K562 (cell line): ENCODE data around the gene ZNF672. TPM values are rescaled to one million over a fixed set of nuclear protein-coding genes. Genes with fewer than 3 reads are reported as not detected.

Source experiments
- GTF2F1 ChIP-seq: IDR thresholded peaks from 2 replicates; pipeline ENCODE4 v1.6.1; 2011; ENCODE audit warnings: low read depth, low read length, improper control_type of control experiment
- HDAC8 ChIP-seq: fragments of 450-650 bp; IDR thresholded peaks from 2 replicates; pipeline ENCODE4 v1.6.1; 2016; ENCODE audit warnings: mild to moderate bottlenecking, missing genetic modification characterization, moderate library complexity, missing compliant biosample characterization
- L3MBTL2 ChIP-seq: fragments of 450-650 bp; IDR thresholded peaks from 2 replicates; pipeline ENCODE4 v1.6.1; 2016; ENCODE audit warnings: mild to moderate bottlenecking, moderate library complexity
- NRF1 ChIP-seq, 2 experiments: fragments of 450-650 bp; IDR thresholded peaks in 1 of 2; conservative IDR thresholded peaks in 1 of 2; 2 replicates each; pipeline ENCODE4 v1.6.1; 2014; ENCODE audit warnings: mild to moderate bottlenecking in 2 of 2
- POLR2G ChIP-seq: fragments of 200-400 bp; formaldehyde crosslinking; IDR thresholded peaks from 2 replicates; pipeline ENCODE4 v1.6.1; 2017; ENCODE audit warnings: low read depth, mild to moderate bottlenecking, antibody characterized with exemption, low read length, moderate library complexity
- RNF2 ChIP-seq: sonication (generic); IDR thresholded peaks from 2 replicates; pipeline ENCODE4 v1.6.1; 2016
- SLC30A9 ChIP-seq: fragments of 250-450 bp; sonication (Bioruptor Pico); IDR thresholded peaks from 2 replicates; pipeline ENCODE4 v1.8.0; 2022; ENCODE audit warnings: mild to moderate bottlenecking, moderate library complexity
- SRSF1 ChIP-seq: fragments of 200-400 bp; formaldehyde crosslinking; IDR thresholded peaks from 2 replicates; pipeline ENCODE4 v1.6.1; 2017; ENCODE audit warnings: mild to moderate bottlenecking, low read depth, low read length, moderate library complexity
- STAG1 ChIP-seq: sonication (generic); formaldehyde crosslinking; IDR thresholded peaks from 2 replicates; pipeline ENCODE4 v1.5.0; 2020; ENCODE audit warnings: missing genetic modification reagents, borderline replicate concordance
- ZNF639 ChIP-seq, 2 experiments: fragments of 200-800 bp in 1 of 2; sonication (Bioruptor generic) in 1 of 2; sonication (generic) in 1 of 2; formaldehyde crosslinking in 1 of 2; IDR thresholded peaks in 1 of 2; conservative IDR thresholded peaks in 1 of 2; 2 replicates each; pipeline versions ENCODE4 v1.5.0 to v1.6.1; 2016 to 2020; ENCODE audit warnings: missing compliant biosample characterization in 1 of 2, missing genetic modification characterization in 1 of 2, missing genetic modification reagents in 1 of 2
- polyA plus RNA-seq, 8 experiments: library from polyadenylated mRNA; depleted of rRNA in 4 of 8; stranded (reverse) in 5 of 8; unstranded in 3 of 8; fragments of >200 nt; fragmentation: Nextera tagmentation in 2 of 8; fragmentation: Illumina TruSeq in 1 of 8; extraction: Ambion mirVana in 2 of 8; extraction: Trizol in 1 of 8; gene quantifications; 2 replicates each; pipeline versions ENCODE4 v1.2.1 to v1.2.3, GENCODE V29; 2011 to 2014; ENCODE audit warnings: inconsistent platforms in 1 of 8, missing spikeins in 1 of 8
- total RNA-seq, 7 experiments: library from RNA; depleted of rRNA in 6 of 7; stranded (reverse); fragments of >200 nt in 6 of 7; fragmentation: Illumina TruSeq in 2 of 7; extraction: Trizol in 2 of 7; gene quantifications; 2 replicates each; pipeline versions ENCODE4 v1.2.1 to v1.2.3, GENCODE V29; 2011 to 2021; ENCODE audit warnings: low replicate concordance in 1 of 7
- TF ChIP-seq, protein P1 (sequence below): sonication (generic); formaldehyde crosslinking; IDR thresholded peaks from 2 replicates; pipeline ENCODE4 v1.8.1; 2023; ENCODE audit warnings: missing genetic modification reagents, mild to moderate bottlenecking, borderline replicate concordance
- TF ChIP-seq, protein P2 (sequence below), 2 experiments: IDR thresholded peaks; 2 replicates each; pipeline ENCODE4 v1.6.1; 2012; ENCODE audit warnings: improper control_type of control experiment in 2 of 2, low read depth in 2 of 2, low read length in 2 of 2, borderline replicate concordance in 1 of 2

The ZNF672 gene
- total and polyA plus RNA-seq, 9 of the 15 experiments (the other 6 are each of a cell fraction or from before 2014, with no cell fraction given): 1.9 to 57.9 (median 24.1) TPM

GRCh38 chr1:248873409-248873992 lies 35.5 kb downstream of the ZNF672 start (continued):
- TF ChIP-seq, protein P1, sequence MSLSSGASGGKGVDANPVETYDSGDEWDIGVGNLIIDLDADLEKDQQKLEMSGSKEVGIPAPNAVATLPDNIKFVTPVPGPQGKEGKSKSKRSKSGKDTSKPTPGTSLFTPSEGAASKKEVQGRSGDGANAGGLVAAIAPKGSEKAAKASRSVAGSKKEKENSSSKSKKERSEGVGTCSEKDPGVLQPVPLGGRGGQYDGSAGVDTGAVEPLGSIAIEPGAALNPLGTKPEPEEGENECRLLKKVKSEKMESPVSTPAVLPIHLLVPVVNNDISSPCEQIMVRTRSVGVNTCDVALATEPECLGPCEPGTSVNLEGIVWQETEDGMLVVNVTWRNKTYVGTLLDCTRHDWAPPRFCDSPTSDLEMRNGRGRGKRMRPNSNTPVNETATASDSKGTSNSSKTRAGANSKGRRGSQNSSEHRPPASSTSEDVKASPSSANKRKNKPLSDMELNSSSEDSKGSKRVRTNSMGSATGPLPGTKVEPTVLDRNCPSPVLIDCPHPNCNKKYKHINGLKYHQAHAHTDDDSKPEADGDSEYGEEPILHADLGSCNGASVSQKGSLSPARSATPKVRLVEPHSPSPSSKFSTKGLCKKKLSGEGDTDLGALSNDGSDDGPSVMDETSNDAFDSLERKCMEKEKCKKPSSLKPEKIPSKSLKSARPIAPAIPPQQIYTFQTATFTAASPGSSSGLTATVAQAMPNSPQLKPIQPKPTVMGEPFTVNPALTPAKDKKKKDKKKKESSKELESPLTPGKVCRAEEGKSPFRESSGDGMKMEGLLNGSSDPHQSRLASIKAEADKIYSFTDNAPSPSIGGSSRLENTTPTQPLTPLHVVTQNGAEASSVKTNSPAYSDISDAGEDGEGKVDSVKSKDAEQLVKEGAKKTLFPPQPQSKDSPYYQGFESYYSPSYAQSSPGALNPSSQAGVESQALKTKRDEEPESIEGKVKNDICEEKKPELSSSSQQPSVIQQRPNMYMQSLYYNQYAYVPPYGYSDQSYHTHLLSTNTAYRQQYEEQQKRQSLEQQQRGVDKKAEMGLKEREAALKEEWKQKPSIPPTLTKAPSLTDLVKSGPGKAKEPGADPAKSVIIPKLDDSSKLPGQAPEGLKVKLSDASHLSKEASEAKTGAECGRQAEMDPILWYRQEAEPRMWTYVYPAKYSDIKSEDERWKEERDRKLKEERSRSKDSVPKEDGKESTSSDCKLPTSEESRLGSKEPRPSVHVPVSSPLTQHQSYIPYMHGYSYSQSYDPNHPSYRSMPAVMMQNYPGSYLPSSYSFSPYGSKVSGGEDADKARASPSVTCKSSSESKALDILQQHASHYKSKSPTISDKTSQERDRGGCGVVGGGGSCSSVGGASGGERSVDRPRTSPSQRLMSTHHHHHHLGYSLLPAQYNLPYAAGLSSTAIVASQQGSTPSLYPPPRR (CRISPR knock-in tag): peak; percentile 77; the same call in 1 of the 2 replicates
- TF ChIP-seq POLR2G: peak; percentile 91
- TF ChIP-seq, protein P2, sequence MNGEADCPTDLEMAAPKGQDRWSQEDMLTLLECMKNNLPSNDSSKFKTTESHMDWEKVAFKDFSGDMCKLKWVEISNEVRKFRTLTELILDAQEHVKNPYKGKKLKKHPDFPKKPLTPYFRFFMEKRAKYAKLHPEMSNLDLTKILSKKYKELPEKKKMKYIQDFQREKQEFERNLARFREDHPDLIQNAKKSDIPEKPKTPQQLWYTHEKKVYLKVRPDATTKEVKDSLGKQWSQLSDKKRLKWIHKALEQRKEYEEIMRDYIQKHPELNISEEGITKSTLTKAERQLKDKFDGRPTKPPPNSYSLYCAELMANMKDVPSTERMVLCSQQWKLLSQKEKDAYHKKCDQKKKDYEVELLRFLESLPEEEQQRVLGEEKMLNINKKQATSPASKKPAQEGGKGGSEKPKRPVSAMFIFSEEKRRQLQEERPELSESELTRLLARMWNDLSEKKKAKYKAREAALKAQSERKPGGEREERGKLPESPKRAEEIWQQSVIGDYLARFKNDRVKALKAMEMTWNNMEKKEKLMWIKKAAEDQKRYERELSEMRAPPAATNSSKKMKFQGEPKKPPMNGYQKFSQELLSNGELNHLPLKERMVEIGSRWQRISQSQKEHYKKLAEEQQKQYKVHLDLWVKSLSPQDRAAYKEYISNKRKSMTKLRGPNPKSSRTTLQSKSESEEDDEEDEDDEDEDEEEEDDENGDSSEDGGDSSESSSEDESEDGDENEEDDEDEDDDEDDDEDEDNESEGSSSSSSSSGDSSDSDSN (IDR thresholded peaks at IDR 0.05; ENCODE audit: borderline replicate concordance in 1 of 2, low read depth in 2 of 2, low read length in 2 of 2): peak; percentile 27 to 75; a peak in 2 of 4 replicates
- peak in 1 of 2 experiments; percentile 59; a peak in 1 of 4 replicates for TF ChIP-seq ZNF639 (CRISPR knock-in tag; conservative IDR thresholded peaks at IDR 0.05 in 1 of 2, IDR thresholded peaks at IDR 0.05 in 1 of 2)
- TF ChIP-seq L3MBTL2: peak; percentile 34; the same call in 1 of the 2 replicates
- TF ChIP-seq RNF2: peak; percentile 67
- no peak for TF ChIP-seq HDAC8 (tag)
- TF ChIP-seq SLC30A9 (CRISPR knock-in tag): no peak
- no peak for TF ChIP-seq SRSF1
- TF ChIP-seq STAG1: no peak
- peak in 1 of 2 experiments; percentile 22; a peak in 2 of 4 replicates for TF ChIP-seq NRF1 (conservative IDR thresholded peaks at IDR 0.05 in 1 of 2, IDR thresholded peaks at IDR 0.05 in 1 of 2)
- TF ChIP-seq GTF2F1: 0 out of 2 replicates have a peak, but pooled peaks have one; percentile 16
